Measurements from ENCODE around the gene CENPU.
"Not testable (repeated sequence)": the region's sequence is repeated elsewhere in the genome, so short reads cannot be mapped to it uniquely, and the experiment has no call there.

The CENPU gene

DNA sequence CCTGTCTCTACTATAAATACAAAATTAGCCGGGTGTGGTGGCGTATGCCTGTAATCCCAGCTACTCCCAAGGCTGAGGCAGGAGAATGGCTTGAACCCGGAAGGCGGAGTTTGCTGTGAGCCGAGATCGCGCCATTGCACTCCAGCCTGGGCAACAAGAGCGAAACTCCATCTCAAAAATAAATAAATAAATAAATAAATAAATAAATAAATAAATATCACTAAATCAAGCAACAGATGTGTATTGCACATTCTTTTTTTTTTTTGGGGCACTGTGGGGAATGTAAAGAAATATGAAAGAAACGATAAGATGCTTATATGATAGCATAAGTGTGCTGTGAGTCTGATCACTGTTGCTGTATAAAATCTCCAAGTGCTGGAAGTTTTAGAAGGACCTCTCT is 76.1 kb downstream of the CENPU start:
- DNase-seq = not testable (repeated sequence)

DNA sequence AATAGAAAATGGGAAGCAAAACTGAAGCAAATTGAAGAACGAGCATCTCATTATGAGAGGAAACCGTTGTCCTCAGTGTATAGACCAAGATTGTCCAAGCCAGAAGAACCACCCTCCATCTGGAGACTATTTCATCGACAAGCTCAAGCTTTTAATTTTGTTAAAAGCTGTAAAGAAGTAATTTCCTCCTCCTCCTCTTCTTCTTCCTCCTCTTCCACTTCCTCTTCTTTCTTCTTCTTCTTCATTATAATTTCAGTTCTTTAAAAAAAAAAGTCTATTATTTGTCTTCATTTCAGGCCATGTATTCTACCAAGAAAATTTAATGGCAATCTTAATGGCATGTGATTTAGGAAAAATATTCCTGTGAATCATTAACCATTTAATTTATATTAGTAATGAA is 76.8 kb downstream of the CENPU start:
- DNase-seq = no peak

DNA sequence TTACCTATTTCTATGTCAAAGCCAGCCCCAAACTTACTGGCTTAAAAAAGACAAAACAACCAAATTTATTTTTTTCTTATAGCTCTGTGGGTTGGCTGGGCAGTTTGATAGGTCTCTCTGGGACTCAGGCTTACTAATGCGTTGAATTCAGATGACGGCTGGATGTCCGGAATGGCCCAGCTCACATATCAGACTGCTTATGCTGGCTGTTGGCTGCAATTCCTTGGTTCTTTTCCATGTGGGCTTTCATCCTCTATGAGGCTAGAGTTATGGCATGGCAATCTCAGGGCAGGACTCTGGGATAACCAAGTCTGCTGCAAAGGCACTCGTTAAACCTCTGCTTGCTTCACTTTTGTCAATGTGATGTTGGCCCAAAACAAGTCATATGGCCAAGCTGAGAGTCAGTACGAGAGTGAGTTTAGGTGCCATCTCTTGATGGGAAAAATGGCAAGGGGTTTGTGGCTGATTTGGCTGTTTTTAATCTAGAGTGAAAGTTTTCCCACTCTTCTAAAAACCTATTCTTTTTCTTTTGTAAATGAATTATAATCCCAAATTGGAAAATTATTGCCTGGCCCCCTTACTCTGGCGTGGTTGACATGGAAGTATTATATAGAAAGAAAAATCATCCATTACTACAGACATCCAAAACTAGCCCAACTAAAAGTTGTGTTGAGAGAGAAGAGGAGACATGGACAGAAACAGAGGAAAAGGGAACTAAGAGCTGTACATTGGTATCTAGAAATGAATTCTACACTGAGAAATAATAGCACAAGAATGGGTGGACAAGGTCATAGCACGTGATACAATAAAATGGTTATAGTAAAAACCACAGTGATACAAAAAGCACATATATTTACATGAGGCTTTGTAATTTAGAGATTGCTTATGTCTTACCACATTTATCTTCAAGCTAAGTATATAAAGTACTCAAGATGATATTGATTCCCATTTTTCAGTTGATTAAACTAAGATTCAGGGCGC is 77.7 kb downstream of the CENPU start:
- no peak for DNase-seq

DNA sequence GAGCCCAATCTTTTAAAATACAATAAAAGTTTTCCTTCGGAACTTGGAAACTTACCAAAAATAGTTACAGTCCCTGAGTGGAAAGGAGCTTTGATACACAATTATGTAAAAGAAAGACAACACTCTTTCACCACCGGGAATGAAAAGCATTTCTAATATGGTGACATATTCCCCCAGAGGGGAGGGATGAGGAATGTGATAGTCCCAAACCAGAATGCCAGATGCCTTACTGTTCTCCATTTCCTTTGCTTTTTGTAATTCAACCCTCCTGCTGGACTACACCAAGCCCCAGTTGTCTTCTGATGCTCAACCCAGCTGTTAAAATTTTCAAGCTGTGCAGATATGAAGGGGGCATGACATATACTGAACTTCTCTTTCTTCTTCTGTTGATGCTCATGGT is 80.2 kb downstream of the CENPU start:
- no peak for DNase-seq

DNA sequence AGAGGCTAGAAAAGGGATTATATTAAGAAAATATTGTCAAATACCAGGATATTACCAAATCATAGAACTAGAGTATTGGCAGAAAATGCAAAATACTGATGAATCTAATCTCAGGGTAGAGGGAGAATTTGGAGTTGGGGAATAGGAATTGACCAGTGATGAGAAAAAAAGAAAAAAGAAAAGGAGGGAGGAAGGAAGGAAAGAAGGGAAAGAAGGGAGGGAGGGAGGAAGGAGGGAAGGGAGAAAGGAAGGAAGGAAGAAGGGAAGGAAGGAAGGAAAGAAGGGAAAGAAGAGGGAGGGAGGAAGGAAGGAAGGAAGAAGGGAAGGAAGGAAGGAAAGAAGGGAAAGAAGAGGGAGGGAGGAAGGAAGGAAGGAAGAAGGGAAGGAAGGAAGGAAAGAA is 81.2 kb downstream of the CENPU start:
- not testable (repeated sequence) for DNase-seq

DNA sequence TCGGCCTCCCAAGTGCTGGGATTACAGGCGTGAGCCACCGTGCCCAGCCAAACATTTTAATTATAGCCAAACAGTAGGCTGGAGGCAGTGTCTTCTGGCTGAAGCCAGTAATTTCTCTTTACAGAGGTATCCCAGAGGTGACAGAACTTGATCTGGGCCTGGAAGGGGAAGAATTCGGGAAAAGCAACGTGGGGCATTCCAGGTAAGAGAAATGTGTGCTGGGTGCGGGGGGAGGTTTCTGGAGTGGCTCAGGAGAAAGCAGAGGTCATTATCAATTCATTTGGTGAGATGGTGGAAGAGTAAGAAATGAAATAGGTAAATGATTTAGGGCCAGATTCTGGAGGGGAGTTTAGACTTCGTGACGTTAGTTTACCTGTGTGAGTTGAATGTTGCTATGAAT is 82.0 kb downstream of the CENPU start:
- no peak for DNase-seq

DNA sequence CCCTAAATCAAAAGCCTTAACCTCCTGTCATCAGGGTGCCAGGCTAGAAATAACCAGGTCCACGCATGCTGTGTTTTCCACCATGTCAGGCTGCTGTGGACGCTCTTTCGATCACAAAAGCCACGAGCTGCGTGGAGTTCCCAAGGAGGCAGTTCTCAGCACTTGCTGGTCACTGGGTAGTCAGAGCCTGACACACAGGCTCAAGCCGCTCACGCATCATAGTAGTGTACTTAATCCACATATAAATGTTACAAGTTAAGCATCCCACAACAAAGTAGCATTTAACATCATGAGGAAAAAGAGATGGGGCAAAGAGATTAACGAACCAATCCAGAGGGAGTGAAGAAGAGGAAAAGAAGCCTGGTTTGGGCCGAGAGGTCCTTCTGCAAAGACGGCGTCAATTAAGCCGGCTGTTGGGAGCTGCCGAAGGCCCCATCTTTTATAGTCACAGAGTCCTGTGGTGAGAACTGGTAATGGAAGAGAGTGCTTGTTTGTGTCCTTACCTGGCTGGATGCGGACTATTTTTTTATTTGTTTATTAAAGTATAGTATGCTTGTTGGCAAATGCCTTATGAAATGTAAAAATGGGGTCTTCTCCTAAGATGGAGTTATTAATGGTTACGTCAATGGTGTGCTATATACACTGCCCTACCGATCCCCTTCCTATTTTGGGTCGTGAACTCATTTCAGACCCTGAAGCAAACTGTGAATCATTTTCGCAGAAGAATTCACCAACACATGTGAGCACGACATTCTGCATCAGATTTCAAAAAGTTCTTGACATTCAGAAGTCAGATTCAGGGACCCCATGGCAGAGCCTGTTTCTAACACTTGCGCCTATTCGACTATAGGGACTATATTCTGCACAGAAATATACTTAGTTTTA is 83.7 kb downstream of the CENPU start:
- DNase-seq = no peak

DNA sequence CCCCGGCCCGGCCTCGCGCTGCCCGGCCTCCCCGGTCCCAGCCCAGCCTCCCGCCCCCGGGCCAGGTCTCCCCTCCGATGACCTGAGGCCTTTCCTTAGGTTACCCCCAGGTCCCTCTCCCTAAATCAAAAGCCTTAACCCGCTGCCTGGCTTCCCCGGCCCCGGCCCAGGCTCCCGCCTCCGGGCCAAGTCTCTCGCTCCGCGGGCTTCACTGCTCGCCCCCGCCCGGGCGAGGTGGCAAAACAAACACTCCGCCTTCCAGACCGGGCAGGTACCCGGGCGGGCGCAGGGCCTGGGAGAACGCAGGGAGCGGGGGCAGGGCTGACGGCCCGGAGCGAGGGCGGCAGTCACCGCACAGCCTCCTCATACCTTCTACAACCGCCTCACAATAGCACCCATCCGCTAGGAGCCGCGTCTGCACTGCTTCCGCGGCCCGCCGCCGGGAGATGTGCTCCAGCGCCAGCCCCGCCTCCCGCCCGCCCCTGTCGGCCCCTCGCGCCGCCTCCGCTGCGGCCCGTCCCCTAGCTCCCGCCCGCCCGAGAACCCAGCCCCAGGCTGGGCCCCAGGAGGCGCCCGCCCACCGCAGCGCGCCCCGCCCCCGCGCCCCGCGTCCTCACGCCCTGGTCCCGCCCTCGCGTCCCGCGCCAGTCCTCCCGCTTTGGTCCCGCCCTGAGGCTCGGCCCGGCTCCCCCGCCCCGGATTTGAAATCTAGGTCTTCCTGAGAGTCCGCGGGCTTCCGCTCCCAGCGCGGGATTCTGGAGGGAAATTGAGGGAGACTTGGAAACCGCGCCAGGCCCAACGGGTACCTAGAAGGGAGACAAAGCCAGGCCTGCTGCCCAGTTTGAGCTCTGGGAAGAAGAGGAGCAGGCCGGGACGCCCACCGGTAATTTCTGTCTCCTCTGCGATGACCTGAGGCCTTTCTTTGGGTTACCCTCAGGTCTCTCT is 84.6 kb downstream of the CENPU start, which contains the start of the genes CASP3 and PRIMPOL:
CASP3 (minus strand) TSS at position 422 of the 945 bp plus-strand sequence. CDS start 10,994 bp downstream, outside the sequence.
PRIMPOL (plus strand) TSS at position 713 of the 945 bp plus-strand sequence. CDS start 7,403 bp downstream, outside the sequence.
- peak; percentile 84 for DNase-seq

DNA sequence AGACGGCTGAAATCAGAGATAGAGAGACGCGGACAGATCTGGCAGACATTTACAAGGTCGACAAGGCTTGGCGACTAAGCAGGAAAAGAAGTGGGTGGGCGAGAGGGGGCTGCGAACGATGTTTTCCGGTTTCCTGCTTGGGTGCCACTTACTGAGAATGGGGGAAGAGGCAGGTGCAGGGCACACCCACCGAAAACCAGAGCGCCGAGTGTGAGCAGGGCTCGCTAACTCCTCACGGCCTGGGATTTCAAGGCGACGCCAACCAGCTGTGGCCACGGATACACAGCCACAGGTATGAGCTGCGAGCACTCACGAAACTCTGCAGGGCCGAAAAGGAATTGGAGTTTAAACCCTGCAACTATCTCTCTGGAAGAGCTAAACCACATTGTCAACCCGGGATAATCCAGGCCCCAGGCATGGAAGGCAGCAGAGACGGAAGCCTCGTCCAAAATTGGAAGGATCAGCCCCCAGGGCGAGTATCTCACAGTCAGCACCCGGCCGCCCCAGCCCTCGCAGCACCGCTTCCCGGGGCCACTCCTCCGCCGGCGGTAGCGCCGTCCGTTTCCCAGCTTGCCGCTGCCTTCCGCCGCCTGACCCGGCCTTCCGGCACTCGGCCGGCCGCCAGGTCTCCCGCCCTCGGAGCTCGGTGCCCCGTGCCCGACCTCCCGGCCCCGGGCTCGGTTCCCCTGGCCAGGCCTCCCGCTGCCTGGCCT is 85.4 kb downstream of the CENPU start:
- peak; percentile 12 for DNase-seq

DNA sequence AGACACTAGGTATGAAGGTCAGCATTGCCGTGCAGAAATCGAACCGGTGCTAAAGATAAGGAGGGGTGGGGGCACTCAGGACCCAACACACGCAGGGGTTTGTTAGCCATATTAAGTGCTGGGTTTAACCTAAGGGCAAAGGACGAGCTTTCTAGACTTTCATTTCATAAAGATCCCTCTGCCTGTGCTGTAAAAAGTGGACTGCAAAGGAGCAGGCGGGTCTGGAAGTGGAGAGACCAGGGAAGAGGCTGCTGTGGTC is 85.9 kb downstream of the CENPU start:
- DNase-seq = no peak

DNA sequence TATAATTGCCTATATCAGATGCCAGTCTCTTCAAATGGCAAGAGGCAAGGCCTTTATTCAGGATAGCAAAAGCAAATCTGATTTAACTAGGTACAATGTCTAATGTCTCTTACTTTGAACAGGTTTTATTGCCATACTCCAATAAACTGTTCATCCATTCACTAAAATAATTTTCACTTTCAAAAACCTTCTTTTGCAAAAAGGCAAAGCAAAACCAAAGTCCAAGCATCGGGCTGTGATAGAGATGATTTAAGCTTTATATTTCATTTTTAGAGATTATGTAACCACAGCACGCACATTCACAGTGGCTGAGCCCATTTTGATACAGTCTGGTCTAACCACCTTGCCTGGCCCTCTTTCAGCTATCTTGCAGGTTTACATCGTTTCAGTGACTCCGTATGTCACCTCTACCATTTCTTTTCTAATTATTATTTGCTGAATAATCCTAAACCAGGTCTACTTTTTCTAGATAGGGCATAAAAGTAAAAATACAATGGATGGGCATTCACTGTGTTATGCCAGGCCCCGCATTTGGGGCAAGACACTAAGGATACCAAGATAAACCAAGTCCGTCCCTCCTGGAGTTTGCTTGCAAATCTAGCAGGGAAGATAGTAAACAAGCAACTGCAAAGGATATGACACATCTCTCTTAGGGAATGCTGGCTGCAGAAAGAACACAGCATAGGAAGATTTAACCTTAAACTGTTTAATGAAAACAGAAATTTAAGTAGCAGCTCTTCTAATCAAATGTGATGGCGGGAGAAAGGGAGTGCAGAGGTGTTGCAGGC is 86.4 kb downstream of the CENPU start:
- DNase-seq = no peak

DNA sequence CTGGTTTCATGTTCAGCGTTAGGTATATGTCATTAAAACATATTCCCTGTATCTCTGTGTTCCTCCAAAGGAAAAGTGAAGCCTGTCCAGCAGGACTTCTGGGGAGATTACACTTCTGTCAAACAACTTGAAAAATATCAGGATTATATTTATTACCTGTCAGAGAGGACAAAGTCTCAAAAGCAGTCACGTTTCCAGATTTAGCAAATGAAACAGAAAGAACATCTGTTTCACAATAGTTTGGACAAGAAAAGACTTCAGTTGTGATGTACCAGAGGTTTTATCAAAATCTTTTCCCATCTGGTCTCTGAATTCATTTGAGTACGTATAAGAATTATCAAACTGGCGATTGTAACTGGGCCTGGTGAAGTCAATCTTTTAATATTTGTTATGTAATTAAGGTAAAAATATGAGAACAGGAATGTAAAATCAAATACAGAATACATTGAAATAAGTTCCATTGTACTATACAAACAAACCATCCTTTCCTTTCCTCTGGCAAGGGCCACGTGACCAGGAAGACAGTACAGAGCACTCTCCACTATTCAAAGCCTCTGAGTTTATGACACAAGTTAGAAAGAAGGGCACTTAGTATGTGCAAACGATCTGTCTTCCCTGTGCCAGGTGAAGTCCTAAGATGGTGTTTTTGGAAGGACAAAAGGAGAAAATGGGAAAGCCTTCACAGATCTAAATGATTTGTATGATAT is 87.8 kb downstream of the CENPU start:
- no peak for DNase-seq

DNA sequence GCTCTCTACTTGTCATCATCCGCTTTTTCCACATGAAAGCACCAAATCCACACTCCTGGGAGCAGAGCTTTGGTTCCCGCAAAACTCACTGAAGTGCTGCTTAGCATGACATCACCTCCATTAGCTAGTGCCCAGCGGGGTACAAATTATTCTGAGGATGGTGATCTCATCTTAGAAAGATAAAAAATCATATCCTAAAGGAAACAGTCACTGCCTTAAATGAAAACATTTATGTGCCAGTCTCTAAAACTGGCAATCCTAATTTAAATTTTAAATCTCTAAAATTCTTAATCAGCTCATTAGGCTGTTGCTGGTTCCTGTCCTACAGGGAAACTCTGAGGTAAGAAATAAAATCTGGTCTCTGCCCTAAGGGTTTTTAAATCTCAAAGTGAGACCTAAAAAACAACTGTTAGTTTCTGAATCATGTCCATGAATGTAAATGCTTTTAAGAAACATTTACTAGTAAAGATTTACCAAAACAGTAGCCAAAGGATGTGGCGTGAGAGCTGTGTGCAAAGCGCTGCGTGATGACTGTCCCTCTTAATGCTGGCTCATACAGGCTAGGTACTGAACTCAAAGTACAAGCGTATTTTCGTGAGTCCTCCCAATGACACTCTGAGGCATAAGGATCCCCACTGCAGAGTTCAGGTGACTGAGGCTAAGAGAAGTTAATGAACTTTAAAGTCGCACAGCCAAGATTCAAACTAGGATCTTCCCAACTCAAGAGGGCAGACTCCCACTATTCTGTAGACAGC is 89.2 kb downstream of the CENPU start:
- no peak for DNase-seq

All from GF-D8 (cell line).